RKO (cell line): ENCODE measurements around the gene PRKCQ.
A peak's percentile ranks its signal among the peaks of the same experiment; 100 is the strongest.
"Not testable (repeated sequence)": the region's sequence is repeated elsewhere in the genome, so short reads cannot be mapped to it uniquely, and the experiment has no call there.

Experiments
- DNase-seq: peaks from one replicate; pipeline ENCODE4 v3.0.0-alpha.2; 2016; ENCODE audit warnings: low spot score

Gene PRKCQ

DNA sequence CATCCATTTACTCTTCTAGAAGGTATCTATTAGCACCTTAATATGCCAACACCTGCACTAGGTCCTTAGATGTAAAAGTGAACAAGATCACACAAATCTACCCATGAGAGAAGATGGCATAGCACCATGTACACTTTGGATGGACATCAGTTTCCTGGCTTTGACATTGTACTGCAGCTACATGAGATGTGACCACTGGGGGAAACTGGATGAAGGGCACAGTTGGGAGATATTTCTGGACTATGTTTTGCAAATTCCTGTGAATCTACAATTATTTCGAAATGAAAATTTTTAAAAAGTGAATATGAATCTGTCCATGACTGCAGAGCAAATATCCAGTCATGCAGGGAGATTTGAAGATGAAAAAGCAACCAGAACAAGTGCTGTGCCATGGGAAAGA is 124.5 kb downstream of the PRKCQ start:
- no peak for DNase-seq

DNA sequence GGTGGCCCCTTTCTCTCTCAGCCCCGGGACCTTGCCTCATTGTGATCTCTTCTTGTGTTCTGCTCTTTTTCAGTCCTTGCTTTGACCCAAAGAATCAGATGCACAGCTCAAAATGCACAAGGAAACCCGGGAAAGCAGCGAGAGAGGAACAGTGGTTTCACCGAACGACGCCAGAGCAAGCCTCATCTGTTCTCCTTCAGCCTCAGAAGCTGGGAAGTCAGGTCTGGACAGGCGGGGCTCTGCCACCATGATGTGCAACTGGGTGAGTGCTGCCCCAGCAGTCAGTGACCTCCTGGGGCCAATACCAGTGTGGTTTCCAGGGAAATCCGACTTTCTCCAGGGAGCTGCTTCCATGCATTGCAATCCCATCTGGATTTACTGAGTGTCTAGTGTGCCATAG is 133.4 kb downstream of the PRKCQ start:
- no peak for DNase-seq

DNA sequence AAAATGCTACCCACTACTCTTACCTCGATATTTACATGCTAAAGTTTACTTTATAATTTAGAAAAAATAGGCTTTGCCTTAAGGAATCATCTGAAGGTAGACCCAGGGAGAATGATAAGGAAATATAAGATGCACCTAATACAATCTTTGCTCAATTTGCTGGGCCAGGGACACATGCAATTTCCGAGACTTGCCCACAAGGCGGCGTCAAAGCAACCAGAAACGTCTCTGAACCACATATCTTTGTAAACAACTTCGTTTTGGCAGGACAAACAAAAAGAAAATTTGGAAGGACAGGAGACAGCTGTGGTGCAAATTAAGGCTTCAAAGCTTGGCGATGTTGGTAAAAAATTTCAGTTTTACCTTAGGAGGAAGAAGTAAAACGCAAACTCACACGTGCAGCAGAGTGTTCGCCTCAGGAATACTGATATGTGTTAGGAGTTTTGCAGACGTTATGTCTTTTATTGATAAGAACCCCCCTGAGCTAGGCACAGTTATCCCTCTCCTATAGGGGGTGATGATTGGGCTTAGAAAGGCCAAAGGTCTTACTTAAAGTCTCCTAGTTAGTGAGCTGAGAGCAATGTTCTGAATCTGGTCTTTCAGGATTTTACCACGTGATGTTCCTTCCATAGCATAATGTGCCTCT is 134.3 kb downstream of the PRKCQ start:
- DNase-seq, result peak; percentile 54

DNA sequence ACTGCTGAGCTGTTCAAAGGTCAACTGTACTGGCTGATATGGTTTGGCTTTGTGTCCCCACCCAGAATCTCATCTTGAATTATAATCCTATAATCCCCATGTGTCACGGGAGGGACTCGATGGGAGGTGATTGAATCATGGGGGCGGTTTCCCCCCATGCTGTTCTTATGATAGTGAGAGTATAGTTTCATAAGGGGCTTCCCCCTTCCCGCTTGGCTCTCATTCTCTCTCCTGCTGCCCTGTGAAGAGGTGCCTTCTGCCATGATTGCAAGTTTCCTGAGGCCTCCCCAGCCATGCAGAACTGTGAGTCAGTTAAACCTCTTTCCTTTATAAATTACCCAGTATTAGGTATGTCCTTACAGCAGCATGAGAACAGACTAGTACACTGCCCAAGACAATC is 140.2 kb downstream of the PRKCQ start:
- not testable (repeated sequence) for DNase-seq

DNA sequence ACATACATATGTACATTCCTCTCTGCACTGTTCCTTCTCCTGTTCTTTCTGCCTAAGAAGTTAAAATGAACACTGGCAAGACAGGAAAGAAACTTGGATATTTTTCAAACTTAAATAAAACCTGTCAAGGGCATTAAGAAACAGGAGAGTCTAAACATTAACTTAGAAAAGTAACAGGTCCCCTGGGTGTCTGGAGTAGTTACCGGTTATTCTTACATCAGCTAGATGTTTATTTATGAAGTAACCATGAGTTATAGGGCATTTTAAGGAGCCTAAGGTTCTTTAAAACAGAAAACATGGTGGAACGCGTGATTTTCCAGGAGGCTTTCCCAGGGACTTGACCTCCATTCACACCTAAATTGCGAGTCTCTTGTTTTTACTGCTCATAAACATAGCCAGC is 148.2 kb downstream of the PRKCQ start:
- DNase-seq, result no peak

DNA sequence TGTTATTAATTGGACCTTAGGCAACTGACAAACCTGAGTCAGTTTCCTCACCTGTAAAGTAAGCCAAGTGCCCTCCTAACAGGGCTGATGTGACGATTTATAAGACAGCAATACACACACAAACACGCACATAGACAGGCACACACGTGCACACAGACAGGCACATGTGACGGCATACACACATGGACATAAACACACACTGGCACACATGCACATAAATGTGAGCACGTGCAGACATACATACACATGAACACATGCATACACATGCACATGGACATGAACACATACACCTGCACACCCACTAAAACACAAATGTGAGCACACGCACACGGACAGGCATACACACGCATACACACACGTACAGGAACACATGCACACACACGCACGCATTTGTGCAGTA is 148.9 kb downstream of the PRKCQ start:
- no peak for DNase-seq

DNA sequence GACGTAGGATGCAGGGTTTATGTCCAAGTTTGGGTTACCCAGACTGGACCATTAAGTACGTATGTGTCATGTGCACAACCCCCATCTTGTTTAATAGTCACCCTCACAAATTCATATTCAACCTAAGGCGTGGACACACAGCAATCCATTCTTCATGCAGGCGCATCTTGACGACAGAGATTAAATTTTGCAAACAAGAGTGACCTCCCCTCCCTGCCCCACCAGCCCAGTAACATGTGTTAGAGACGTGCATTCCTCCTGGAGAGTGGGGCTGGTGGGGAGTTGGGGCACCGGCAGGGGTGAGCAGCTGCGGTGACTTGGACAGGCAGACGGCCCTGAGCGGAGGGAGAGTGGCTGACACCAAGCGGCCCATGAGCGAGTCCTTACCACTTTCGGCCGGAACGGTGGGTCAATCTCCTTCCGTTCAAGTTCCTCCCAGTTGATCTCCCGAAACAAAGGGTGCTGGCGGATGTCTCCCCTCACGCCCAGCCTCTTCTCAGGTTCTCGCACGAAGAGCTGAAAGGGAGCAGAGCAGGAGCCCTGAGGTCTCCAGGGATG is 149.6 kb downstream of the PRKCQ start:
- no peak for DNase-seq

DNA sequence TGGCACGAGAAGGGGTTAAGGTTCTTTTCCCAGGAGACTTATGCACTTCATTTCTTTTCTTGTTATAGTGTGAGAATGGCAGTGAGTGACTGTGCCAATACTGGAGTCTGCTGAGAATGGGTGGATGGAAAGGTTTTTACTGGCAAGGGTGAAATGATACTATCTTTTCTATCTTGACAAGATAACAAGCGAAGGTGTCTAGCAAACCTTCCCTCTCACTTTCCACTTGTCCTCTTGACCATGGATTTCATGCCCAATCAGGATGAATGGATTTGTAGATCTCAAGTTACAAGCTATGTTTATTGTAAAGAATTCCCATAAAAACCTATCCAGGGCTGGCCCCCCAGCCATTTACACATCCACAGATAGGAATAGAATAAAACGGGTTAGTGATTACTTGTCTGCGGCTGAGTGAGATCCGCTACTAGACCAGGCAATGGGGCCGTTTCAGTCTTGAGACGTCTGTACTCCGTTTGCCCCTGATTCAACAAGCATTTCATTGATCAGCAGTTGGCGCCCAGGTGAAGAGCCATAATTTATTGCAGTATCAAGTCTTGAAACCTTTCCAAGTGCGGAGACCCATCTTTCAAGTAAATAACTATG is 152.6 kb downstream of the PRKCQ start:
- DNase-seq, result no peak

DNA sequence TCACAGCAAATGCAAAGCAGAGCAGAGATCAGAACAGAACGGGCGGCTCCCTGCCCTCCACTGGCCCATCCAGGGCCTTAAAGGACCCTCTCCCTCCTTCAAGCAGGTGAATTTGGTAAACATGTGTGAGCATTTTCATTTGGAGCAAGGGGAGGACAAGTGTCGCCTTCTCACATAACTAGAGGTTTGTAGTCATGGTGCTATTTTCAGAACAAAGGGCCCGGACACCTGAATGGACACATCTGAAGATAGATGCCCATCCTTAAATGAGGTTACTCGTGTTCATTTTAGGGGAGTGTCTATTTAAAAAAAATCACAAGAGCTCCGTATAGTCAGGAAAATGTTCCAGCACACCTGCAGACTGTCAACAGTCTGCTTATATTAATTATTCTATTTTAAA is 153.8 kb downstream of the PRKCQ start:
- DNase-seq, result no peak

DNA sequence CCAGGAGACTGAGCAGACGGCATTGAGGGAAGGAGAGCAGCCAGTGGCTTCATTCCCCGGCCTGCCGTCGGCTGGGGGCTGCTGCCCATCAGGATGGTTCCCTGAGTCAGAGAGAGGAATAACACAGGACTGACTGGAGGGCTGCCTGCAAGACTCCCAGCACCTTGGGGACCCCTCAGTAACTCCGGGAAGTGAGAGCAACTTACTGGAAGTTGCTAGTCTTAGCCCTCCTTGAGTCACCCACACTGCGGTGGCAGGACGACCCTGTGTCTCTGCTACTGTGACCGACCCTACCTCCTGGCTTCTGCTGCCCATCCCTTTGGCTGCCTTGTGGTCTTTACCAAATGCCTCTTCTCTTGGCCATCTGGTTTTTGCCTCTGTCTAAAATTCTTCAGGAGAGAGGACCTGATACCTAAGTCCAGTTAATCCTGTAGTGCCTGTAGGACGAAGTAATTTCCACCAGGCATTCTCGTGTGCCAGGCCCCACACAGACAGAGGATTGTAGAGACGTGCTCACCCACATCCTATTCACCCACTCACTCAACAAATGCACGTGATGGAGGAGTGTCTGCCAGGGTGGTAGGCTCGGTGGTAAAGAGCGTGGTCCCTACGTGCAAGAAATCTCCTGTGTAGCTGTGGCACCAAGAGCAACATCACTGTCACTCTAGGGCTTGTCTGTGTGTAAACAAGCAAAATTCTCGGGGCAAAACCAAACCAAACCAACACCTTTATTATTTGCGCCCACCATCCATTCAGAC is 156.5 kb downstream of the PRKCQ start:
- DNase-seq, result no peak

DNA sequence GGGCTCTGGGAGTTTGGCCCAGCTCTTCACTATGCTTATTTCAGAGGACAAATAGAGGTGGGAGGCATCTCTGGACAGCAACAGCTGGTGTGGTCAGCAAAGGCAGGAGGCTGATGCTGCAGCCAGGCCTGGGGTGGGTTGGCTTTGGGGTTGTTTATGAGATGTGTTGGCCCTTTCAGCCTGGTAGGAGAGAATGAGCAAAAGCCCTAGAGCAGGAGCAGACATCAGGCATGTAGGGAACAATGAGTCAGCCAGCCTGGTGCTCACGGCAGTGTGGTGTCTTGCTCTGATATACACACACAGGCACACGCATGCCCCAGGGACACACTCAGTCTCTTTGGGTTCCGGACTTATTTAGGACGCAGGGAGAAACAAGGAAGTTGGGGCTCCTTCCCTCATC is 157.1 kb downstream of the PRKCQ start:
- DNase-seq, result no peak

DNA sequence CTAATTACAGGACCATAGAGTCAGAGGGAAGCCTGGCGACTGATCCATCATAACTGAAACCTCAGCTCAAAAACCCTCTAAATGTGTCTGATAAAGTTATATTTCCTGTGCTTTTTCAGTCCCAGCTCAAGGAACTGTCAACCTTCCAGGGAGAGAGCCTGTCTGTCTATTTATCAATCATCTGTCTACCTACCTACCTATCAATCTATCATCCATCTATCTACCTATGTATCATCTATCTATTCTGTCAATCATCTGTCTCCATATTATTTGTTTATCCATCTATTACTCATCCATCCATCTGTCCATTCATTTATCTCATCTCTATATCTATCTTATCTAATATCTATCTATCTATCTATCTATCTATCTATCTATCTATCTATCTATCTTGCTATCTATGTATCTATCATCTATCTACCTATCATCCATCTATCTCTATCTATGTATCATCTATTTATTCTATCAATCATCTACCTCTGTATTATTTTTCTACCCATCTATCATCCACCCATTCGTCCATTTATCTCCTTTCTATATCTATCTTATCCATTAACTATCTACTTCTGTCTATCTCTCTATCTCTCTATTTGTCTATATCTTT is 161.4 kb downstream of the PRKCQ start:
- no peak for DNase-seq

DNA sequence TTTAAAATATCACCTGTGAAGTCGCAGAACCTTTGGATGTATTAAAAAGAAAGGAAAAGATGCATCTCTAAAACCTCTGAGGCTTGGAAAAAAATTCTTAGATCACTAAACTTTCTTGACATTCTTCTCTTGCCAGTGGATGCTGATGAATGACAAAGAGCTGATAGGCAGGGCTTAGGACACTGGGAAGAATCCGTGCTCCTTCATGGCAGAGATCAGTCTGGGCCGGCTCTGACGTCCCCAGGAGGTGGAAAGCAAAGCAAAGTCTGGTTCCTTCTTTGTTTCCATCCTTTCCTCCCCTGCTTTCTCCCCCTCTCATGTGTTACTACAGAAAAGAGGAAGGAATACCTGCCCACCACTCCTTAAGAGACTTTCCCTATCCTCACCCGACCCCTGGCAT is 161.9 kb downstream of the PRKCQ start:
- DNase-seq, result no peak

DNA sequence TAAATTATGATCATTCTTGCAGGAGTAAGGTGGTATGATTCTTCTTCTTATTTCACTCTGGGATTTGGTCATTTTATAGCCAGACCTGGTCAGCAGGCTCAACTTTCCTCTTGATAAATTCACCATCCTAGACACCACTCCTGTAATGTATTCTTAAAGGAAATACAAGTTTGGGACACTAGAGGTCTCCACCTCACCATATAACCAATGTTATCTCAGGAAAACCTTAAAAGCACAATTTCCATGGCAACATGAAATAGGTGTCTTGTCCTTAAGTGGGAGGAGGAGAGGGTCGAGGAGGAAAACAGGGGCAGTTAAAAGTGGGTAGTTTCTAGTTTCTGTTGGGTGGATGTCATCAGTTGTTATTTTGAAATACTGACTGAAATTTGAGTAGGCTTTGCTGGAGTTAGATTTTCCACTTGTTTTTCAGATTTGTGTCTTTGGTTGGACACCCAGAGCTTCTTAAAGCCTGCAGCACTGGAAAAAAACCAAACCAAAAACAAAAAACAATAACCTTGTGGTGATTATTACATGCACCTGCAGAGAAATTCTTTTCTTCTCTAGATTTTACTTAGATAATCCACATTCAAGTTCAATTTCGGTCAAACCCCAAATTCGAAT is 163.1 kb downstream of the PRKCQ start:
- peak; percentile 75 for DNase-seq

DNA sequence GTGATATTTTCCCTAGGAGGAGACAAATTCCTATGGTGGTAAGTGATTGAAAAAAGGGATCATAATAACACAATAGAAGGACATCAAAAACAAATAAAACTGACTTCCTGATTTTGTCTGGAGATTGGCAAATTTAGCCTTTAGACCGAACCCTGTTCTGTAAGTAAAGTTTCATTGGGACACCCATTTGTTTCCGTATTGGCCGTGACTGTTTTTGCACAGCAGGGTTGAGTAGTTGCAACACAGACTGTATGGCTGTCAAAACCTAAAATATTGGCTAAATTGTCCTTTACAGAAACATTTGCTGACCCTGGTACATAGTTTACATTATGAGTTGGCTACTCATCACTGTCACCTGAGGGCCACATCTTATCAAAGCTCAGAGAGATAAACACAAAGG is 168.6 kb downstream of the PRKCQ start:
- DNase-seq, result no peak

DNA sequence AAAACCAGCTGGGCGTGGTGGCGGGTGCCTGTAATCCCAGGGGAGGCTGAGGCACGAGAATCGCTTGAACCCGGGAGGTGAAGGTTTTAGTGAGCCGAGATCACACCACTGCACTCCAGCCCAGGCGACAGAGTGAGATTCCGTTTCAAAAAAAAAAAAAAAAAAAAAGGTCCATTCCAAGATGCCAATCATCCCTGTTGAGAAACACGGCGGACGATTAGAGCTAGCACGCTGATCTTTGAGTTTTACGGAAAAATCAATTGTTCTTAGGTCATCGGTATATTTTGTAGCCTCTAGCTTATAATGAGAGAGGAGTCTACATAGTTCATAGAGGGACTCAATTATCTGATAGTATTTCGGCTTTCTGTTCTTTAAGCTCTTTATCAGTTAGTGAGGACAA is 169.2 kb downstream of the PRKCQ start:
- DNase-seq, result no peak

DNA sequence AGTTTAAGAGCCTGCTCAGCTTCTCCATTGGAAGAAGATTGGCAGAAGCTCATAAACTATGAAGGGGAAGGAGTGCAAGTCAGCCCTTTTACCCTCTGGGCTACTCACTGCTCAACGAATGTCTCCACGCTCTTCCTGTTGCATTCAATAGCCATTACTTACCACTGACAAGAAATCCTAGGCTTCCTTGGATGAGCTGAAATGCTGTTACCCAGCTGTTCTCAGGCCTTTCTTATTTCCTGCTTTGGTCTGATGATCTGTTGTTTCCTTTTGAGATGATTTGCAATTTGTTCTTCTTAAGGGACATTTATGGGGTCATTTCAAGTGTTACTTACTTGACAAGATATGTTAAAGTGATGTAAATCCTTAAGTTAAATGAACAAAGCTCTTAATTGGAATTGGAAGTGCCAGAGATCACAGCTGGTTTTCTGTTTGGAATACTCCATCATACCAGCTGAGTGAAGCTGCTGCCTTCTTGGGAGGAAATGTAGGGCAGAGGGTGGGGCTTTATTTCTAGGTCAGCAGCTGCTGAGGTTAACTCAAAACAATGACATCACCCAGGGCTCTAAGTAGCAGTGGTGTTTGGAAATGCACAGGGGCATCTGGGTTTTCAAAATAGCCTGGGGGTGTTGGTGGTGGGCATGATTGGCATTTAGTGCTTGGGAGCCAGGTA is 170.0 kb downstream of the PRKCQ start:
- DNase-seq, result no peak

DNA sequence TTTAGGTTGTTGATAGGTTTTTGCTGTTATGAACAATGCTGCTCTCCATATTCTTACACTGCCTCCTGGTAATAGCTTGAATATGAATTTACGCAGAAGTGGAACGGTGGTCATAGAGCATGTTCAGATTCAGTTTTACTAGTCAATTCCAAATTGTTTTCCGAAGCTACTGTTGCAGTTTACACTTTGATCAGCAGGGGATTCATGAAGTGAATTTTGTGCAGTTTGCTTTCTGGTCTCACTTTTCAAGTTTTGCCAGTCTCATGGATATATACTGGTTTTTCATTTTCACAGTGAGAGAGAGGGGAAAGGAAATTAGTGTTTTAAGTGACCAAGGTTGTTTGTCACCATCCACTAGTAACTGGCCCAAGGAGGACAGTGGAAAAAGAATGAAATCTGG is 171.3 kb downstream of the PRKCQ start:
- no peak for DNase-seq

DNA sequence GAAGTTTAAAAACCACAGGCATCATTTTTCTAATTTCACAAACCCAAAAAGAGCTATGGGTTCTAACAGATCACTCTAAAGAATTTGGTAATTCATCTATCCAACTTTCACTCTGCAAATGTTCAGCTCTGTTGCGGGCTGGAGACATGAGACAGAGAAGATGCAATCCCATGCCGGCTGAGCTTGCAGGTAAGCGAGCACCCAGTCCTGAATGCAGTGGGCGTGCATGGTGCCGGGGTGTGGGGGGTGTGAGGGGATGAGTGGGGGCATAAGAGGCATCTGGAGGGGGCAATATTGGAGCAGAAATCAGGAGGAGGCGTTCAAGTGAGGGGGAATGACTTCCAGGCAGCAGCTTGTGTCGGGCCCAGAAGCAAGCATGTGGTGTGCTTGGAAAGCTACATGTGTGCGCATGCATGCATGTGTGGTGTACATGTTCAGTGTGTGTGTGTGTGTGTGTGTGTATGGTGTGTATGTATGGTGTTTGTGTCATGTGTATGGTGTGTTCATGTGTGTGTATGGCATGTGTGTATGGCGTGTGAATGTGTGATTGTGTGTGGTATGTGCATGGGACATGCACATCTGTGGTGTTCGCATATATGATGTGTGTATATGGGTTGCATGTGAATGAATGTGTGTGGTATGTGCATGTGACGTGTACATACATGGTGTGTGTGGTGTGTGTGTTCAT is 172.9 kb downstream of the PRKCQ start:
- no peak for DNase-seq

DNA sequence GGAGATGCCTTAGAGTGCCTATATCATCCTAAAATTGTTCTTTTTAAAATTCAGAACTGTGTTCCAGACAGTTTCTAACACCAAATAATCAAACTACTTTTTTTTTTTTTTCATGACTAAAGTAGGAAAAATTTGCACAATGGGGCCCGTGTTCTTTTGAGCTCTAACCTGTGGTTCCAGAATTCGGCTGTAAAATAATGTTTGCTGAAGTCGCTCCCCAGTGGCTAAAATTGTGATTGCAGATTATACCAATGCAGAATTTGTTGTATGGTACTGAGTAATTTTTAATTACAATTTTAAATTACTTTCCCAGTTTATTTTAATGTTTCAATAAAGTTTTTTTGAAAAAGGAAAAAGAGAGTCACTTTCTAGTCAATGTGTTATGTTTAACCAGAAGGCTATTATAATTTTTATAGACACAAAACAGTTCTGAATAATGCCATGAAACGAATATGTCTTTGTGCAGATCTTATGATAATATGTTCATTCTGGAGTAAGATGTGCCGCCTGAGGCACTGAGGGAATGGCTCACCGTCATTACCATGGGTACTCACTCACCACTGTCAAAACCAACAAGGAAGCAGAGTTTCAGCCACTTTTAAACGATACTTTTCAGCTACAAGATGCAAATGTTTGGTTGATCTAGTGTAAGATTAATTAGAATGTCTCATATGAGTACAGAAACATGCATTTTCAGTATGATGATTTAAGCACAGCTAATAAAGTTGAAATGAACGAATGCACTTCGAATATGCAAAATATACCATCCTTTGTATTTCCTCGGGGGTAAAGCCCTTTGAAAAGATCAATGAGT is 173.6 kb downstream of the PRKCQ start:
- peak; percentile 36 for DNase-seq
